Stimulated activated CD4-positive, alpha-beta T cell treated with anti-CD3 and anti-CD28 coated beads, Interleukin-1b, Interleukin-23, amount 100 ng/mL, for 24 hours (primary cell): ENCODE data around the gene MAPK8.

ENCODE experiments used
- DNase-seq, 4 experiments: peaks; one replicate each; pipeline ENCODE4 v3.0.0-alpha.2; 2020; ENCODE audit warnings: low read depth in 4 of 4, low spot score in 1 of 4

The MAPK8 gene

DNA sequence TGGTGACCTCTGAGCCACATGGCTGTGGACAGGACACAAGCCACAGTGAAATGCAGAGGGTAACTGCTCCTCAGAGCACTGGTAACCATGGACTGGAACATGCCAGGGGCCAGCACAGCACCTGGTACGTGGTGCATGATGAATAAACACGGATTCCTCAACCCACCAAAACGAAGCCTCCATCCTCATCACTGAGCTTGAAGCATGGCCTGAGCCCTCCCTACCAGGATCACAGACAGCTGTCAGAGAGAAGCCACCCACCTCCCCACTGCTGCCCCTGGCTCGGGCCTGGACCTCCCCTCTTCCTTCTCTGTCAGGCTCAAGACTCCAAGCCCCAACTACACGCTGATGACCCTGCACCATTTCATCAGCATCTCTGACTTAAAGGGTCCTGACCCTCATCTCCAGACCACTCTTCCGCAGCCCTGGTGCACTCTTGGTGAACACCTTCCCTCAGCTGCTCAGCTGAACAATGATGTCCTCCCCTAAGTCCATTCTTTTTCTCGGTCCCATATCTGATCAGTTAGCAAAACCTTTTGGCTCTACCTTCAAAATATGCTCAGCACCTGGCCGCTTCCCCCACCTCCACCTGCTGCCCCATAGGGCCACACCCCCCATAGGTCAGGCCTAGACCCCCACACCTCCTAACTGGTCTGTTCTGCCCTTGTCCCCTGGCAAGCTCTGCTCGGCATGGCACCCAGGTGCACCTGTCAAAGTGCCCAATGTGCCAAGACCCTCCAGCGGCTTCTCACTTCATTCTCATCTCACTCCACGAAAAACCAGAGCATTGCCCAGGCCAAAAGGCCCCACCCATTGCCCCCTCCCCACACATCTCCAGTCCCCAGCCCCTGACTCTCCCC is 141.1 kb downstream of the MAPK8 start:
- DNase-seq = no peak

GRCh38 chr10:48448796-48449195 is 142.3 kb downstream of the MAPK8 start:
- no peak for DNase-seq

DNA sequence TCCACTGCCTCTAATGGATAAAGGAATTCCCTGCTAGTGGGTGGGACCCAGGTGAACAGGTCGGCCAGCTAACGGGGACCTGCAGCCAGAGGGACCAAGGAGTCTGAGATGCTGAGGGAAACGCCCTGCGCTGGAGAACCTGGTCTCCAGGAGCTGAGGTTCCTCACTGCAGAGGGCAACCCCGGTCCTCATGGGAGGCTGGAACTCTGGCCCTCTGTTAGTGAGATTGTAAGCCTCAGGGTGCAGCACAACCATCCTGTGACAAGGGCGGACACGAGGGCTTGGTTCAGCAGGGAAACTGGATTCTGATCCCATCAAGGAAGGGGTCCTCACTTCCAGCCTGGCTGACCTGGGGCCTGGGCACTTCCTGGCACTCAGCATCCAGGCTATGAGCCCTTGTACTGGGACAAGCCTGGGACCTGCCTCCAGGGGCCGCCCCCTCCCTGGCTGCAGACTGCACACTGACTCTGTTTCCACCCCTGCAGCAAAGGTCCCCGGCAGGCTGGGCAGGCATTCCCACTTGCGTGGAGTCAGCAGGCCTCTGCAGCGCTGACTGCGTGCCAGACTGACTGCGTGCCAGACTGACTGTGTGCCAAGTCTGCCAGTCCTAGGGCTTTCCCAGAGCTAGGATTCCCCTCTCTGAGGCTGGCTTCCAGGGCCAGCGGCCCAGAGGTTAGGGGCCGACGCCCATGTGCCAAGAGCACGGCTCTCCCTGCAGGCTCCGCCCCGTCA is 143.2 kb downstream of the MAPK8 start:
- DNase-seq = no peak

- no peak for DNase-seq
Measured at GRCh38 chr10:48450233-48450740, 143.8 kb downstream of the MAPK8 start.

GRCh38 chr10:48450741-48451466 is 144.4 kb downstream of the MAPK8 start:
- DNase-seq = no peak

DNA sequence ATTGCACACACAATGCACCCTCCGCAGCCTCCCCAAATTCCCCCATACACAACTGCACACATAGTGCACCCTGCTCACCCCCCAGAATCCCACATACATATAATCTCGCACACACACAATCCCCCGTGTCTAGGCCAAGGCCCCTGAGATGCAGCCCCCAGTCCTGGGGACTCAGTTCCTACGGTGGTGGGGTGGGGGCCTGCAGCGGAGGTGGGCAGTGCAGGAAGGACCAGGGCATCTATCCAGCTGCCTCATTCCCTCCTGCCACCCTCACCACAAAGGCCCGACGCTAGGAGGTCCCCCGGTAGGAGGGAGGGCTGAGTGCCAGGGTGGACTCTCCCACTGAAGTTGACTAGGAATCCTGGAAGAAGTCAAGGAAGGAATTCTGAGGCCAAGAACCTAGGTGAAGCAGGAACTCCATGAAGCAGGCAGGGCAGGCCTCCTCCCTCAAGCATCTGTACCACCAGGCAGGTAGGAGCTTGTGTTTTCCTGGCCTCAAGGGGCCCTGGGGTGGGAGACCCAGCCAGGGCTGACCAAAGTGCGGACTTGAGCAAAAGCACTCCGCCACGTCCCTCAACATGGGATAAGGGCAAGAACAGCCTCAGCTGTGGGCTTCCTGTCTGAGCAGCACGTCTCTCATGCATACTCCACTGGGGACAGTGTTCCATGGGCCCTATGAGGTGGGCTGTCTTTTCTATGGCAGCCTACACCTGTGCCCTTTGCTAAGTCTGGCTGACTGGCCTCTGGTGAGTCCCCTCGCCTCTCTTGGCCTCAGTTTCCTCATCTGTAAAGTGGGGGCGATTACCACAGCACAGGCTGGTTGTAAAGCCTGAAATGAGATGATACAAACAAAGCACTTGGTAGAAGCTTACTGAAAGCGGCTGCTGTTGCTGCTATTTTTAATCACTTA is 145.7 kb downstream of the MAPK8 start:
- DNase-seq = no peak

GRCh38 chr10:48452879-48453412 is 146.5 kb downstream of the MAPK8 start:
- no peak for DNase-seq

DNA sequence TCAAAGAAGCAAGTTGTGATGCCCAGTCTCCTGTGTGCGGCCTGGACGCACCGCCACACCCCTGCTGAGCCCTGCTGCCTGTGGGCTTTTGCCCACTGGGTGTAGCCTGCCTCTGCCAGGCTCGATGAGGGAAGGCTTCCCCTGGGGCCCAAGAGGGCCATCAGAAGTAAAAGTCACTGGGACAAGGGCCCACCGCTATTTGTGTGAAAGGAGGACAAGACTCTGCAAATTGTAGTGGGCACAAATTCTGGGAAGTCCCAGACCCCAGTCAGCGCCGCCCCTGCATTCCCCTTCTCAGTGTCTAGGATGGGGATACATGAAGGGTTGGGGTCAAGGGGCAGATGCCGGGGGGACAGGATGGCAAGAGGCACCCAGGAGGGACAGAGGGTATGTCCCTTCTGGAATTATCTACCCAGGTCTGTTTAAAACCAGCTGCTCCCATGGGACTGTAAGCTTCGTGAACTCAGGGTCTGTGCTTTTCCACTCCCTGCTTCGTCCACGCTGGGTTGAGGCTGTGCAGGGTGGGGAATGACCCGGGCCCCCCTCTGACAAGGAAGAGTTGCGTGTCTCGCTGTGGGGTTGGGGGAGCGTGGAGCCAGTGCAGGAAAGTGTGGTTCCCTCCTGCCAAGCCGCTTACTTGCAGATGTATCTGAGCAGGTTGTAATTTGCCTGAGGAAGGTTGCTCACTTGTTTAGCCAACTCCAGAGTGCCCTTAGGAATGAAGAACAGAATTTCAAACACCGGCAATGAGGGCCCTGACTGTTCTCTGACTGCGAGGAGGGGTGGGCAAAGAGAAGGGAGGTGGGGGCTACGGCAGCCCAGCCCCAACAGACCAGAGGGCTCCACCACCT is 147.2 kb downstream of the MAPK8 start:
- no peak for DNase-seq

DNA sequence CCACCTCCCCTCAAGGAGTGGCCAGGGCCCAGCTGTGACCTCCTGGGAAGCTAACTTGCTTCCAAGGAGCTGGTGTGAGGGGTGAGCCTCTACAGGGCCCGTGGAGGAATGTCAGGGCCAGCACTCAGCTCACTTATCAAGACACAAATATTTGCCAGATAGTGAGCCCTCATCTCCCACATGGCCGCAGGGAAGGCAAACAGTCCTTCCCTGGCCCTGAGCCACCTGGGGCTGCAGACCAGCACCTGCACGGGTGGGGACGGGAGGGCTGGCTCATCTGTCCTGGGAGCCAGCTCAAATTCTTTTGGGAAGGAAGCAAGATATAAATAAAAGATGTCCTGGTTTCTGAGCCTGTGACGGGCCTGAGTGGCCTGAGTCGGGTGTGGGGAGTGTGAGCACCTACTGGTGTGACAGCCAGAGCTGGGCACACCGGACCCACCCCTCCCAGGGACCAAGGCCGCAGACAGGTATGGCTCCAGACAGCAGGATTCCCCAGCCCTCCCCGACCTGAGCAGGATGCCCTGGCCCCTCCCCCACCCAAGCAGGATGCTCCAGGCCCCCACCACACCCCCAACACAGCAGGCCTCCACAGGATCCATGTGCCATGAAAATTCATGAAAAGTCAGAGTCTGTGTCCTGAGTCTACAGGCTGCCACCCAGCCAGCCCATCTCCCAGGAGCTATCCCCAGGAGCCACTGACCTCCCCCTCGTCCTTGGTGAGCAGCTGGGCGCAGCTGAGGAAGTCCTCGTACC is 148.0 kb downstream of the MAPK8 start:
- no peak for DNase-seq

- DNase-seq = no peak
Measured at GRCh38 chr10:48455055-48455391, 148.5 kb downstream of the MAPK8 start.

DNA sequence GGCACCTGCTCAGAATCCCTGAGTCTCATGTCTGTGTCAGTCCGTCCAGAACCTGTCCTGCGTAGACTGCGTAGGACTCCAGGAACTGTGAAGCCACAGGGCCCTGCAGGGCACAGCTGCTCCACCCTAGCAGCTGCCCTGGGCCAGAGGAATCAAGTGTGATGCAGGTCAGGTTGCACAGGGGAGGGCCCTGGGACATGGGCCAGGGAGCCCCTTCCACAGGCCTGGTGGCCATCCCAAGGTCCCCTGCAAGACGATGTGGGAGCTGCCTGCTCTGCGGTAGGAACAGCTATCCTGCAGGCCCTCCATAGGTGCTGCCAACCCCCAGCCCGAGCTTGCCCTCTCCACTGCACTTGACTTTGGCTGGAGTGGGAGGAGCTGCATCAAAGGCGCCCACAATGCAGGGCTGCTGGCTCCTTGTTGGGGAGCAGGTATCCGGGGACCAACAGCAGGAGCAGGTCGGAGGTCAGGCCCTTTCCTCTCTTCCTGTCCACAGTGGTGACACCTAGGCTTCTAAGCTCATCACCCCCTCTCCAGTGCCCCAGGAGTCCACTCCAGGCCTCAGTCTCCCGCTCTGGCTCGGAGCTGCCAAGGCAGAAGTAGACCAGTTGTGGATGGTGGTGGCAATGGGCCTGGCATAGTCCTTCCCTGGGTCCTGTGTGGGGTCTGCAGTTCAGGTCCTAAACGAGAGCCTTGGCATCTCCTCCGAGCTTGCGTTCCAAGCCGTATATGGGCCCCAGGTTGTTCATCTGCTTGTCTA is 149.1 kb downstream of the MAPK8 start:
- no peak for DNase-seq

DNA sequence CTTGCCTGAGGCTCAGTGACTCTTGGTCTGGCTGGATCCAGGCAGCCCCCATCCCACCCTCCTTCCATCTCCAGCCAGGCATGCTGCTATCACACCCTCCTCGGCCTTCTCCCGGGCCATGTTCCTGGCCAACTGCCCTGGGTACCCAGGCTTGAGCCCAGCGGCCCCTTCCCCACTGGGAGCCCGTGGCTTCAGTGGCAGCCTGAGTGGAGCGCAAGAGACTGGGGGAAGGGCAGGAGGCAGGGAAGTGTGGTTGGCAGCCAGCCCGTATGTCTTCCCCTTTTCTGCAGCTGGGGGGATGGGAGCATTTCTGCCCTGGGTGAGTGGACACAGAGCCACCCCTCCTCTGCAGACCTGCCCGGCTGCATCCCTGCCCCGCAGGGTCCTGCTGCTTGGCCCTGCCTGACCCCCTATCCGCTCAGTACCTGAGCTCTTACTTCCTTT is 149.9 kb downstream of the MAPK8 start:
- DNase-seq = no peak

GRCh38 chr10:48456808-48457761 is 150.6 kb downstream of the MAPK8 start:
- no peak for DNase-seq

GRCh38 chr10:48457949-48458661 is 151.6 kb downstream of the MAPK8 start:
- no peak for DNase-seq

GRCh38 chr10:48458662-48459048 is 152.2 kb downstream of the MAPK8 start:
- no peak for DNase-seq
